Loucy (cell line): ENCODE data around the gene SDK2.
A peak's percentile ranks its signal among the peaks of the same experiment; 100 is the strongest.

Experiments used
- H2AFZ ChIP-seq: fragments of 200-600 bp; sonication (generic); 2 replicates; pipeline ENCODE4 v1.6.0; 2016; ENCODE audit warnings: antibody characterized with exemption, mild to moderate bottlenecking, low read length, moderate library complexity
- H3F3A ChIP-seq: fragments of 200-600 bp; 2 replicates; pipeline ENCODE4 v1.6.0; 2016; ENCODE audit warnings: antibody characterized with exemption, low read depth, mild to moderate bottlenecking
- H3K27me3 ChIP-seq: fragments of 200-600 bp; sonication (generic); 2 replicates; pipeline ENCODE4 v1.6.1; 2014; ENCODE audit warnings: low read length, mild to moderate bottlenecking; ENCODE audit not compliant: insufficient read depth, poor library complexity, severe bottlenecking
- H3K36me3 ChIP-seq: fragments of 200-600 bp; sonication (generic); 2 replicates; pipeline ENCODE4 v1.6.1; 2016; ENCODE audit warnings: low read length; ENCODE audit not compliant: insufficient read depth
- H3K4me1 ChIP-seq: fragments of 200-600 bp; sonication (generic); 2 replicates; pipeline ENCODE4 v1.5.1; 2014; ENCODE audit warnings: low read length, mild to moderate bottlenecking; ENCODE audit not compliant: insufficient read depth, poor library complexity, severe bottlenecking
- H3K4me2 ChIP-seq: fragments of 200-600 bp; sonication (generic); 2 replicates; pipeline ENCODE4 v1.6.0; 2014; ENCODE audit warnings: antibody characterized with exemption, low read length, low read depth, mild to moderate bottlenecking; ENCODE audit not compliant: poor library complexity, severe bottlenecking
- H3K4me3 ChIP-seq: fragments of 200-600 bp; sonication (generic); 2 replicates; pipeline ENCODE4 v1.5.1; 2014; ENCODE audit warnings: low read length, mild to moderate bottlenecking, mixed read lengths; ENCODE audit not compliant: poor library complexity, severe bottlenecking
- H3K79me2 ChIP-seq: fragments of 200-600 bp; sonication (generic); 2 replicates; pipeline ENCODE4 v1.6.1; 2014; ENCODE audit warnings: low read length; ENCODE audit not compliant: insufficient read depth
- H3K9ac ChIP-seq: fragments of 200-600 bp; sonication (generic); 2 replicates; pipeline ENCODE4 v1.6.0; 2014; ENCODE audit warnings: mild to moderate bottlenecking, low read depth, low read length, moderate library complexity; ENCODE audit not compliant: poor library complexity, severe bottlenecking
- H3K9me2 ChIP-seq: fragments of 200-600 bp; sonication (generic); replicated peaks from 2 replicates; pipeline ENCODE4 v1.6.1; 2016; ENCODE audit warnings: low read depth, low read length, mixed read lengths
- H3K9me3 ChIP-seq: fragments of 200-600 bp; sonication (generic); 2 replicates; pipeline ENCODE4 v1.6.1; 2014; ENCODE audit warnings: mild to moderate bottlenecking, antibody characterized with exemption, low read length, low read depth; ENCODE audit not compliant: insufficient read depth
- H4K20me1 ChIP-seq: fragments of 200-600 bp; sonication (generic); 2 replicates; pipeline ENCODE4 v1.6.0; 2014; ENCODE audit warnings: antibody characterized with exemption, low read length, mild to moderate bottlenecking; ENCODE audit not compliant: insufficient read depth, poor library complexity, severe bottlenecking
- EZH2phosphoT487 ChIP-seq: fragments of 200-600 bp; IDR thresholded peaks from 2 replicates; pipeline ENCODE4 v1.6.1; 2018; ENCODE audit warnings: antibody characterized with exemption, mild to moderate bottlenecking, moderate library complexity, borderline replicate concordance
- TF ChIP-seq, protein P1 (sequence below): fragments of 200-600 bp; sonication (generic); conservative IDR thresholded peaks from 2 replicates; pipeline ENCODE4 v1.5.1; 2014; ENCODE audit warnings: mild to moderate bottlenecking, antibody characterized with exemption, low read length

The SDK2 gene

DNA sequence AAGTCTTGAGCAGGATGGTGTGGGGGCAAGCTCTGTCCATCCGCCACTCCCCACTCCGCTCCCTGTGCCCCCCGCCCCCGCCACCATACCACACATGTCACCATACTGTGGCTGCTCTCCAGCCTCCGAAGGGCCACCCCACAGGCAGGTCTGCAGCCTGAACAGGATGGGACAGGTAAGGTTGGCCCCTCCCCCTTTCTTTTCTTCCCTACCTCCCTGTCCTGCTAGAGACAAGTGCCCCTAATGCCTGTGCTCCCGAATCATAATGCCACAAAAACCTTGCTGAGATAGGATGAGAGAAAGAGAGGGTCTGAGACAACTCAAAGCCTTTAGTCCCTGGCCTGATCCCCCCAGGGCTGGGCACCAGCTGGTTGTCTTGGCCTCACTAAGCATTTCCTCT lies 84.7 kb downstream of the SDK2 start:
- H3K79me2 ChIP-seq = peaks cover 31% of the 10 kb centered on the region; the same call in 1 of the 2 replicates
- H3K36me3 ChIP-seq = no peaks in the 10 kb centered on the region
- H3K9me3 ChIP-seq = no peaks in the 10 kb centered on the region
- H4K20me1 ChIP-seq = no peaks in the 10 kb centered on the region
- no peak overlapping the region for H2AFZ ChIP-seq
- no peaks in the 10 kb centered on the region for H3F3A ChIP-seq
- no peak overlapping the region for H3K9ac ChIP-seq
- H3K4me1 ChIP-seq = peaks cover 47% of the 10 kb centered on the region
- no peak overlapping the region for H3K4me2 ChIP-seq
- no peaks in the 10 kb centered on the region for H3K9me2 ChIP-seq
- TF ChIP-seq, protein P1, sequence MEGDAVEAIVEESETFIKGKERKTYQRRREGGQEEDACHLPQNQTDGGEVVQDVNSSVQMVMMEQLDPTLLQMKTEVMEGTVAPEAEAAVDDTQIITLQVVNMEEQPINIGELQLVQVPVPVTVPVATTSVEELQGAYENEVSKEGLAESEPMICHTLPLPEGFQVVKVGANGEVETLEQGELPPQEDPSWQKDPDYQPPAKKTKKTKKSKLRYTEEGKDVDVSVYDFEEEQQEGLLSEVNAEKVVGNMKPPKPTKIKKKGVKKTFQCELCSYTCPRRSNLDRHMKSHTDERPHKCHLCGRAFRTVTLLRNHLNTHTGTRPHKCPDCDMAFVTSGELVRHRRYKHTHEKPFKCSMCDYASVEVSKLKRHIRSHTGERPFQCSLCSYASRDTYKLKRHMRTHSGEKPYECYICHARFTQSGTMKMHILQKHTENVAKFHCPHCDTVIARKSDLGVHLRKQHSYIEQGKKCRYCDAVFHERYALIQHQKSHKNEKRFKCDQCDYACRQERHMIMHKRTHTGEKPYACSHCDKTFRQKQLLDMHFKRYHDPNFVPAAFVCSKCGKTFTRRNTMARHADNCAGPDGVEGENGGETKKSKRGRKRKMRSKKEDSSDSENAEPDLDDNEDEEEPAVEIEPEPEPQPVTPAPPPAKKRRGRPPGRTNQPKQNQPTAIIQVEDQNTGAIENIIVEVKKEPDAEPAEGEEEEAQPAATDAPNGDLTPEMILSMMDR = no peak
- H3K27me3 ChIP-seq = no peaks in the 10 kb centered on the region
- H3K4me3 ChIP-seq = no peak overlapping the region

DNA sequence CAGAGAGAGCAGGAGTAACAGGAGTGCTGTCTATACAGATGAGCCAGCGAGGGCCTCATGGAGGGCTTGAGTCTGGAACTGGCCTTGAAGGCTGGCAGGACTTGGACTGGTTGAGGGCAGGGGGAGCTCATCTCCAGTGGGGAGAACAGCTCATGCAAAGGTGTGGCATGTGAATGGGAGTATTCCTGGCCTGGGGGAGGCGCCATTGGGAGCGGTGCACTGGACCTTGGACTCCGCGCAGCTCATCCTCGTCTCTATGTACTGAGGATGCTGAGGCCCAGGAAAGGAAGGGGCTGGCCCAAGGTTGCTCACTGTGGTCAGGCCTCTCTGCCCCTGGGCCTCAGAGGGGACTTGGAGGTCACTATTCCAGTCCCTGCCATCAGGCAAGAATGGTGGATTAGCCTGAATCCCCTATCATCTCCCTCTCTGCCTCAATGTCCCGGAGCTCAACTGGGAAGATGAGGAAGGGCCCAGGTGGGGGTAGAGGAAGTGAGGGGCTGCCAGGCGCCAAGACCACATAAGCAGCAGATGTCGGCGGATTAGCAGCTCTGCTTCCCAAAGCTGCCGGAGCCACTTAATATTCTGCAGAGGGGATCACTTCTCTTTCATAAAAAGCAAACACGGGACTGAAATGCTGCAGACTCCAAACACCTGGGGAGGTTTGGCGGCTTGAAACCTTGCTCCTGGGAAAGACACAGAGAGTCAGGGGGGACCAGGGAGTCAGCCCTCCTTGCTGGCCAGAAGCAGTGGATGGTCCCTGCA lies 88.9 kb downstream of the SDK2 start:
- H4K20me1 ChIP-seq = no peaks in the 10 kb centered on the region
- H2AFZ ChIP-seq = no peak overlapping the region
- TF ChIP-seq, protein P1 = no peak
- TF ChIP-seq EZH2phosphoT487 = no peak
- H3K4me2 ChIP-seq = no peak overlapping the region
- no peaks in the 10 kb centered on the region for H3F3A ChIP-seq
- H3K9ac ChIP-seq = no peak overlapping the region
- H3K9me2 ChIP-seq = no peaks in the 10 kb centered on the region
- no peaks in the 10 kb centered on the region for H3K9me3 ChIP-seq
- H3K27me3 ChIP-seq = no peaks in the 10 kb centered on the region
- H3K79me2 ChIP-seq = peaks cover 42% of the 10 kb centered on the region; the same call in 1 of the 2 replicates
- H3K36me3 ChIP-seq = no peaks in the 10 kb centered on the region
- H3K4me3 ChIP-seq = no peak overlapping the region
- peaks cover 57% of the 10 kb centered on the region for H3K4me1 ChIP-seq

DNA sequence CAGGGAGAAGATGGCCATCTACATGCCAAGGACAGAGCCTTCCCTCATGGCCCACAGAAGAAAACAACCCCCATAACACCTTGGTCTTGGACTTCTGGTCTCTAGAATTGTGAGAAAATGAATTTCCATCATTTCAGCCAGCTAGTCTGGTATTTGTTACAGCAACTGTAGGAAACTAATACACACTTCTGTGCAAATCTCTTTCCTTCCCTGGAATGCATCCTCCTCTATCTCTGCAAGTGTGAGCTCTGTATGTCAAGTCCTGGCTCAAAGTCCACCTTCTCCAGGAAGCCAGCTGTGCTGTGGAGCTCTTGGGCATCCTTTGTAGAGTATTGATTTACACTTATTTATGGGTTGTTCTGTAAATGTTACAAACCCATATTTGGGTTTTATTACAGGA lies 89.7 kb downstream of the SDK2 start:
- Histone ChIP-seq H3K36me3 (no peaks in the 10 kb centered on the region), H3K9me3 (no peaks in the 10 kb centered on the region), H3K27me3 (no peaks in the 10 kb centered on the region), H4K20me1 (no peaks in the 10 kb centered on the region), H3F3A (no peaks in the 10 kb centered on the region), H2AFZ (no peak overlapping the region), H3K9ac (no peak overlapping the region), H3K4me1 (peaks cover 60% of the 10 kb centered on the region), H3K4me2 (peak overlapping the region; percentile 1), H3K79me2 (peaks cover 37% of the 10 kb centered on the region; the same call in 1 of the 2 replicates), H3K4me3 (no peak overlapping the region), H3K9me2 (no peaks in the 10 kb centered on the region)
- TF ChIP-seq, protein P1 = no peak
- TF ChIP-seq EZH2phosphoT487 = no peak
